Colonic mucosa (tissue), 4 donors: ENCODE results near the gene PHKB. TPM values are rescaled to one million over a fixed set of nuclear protein-coding genes. Genes with fewer than 3 reads are reported as not detected.

ENCODE experiments used
- DNase-seq: peaks from one replicate; pipeline ENCODE4 v3.0.0-alpha.2; 2020
- H3K27ac ChIP-seq: fragments of 200-600 bp; one replicate; pipeline ENCODE4 v1.8.0; 2021
- H3K27me3 ChIP-seq: fragments of 200-600 bp; one replicate; pipeline ENCODE4 v1.8.0; 2021
- H3K36me3 ChIP-seq: fragments of 200-600 bp; one replicate; pipeline ENCODE4 v1.8.0; 2021
- H3K4me1 ChIP-seq: fragments of 200-600 bp; one replicate; pipeline ENCODE4 v1.8.0; 2021; ENCODE audit warnings: mild to moderate bottlenecking
- H3K4me3 ChIP-seq: fragments of 200-600 bp; one replicate; pipeline ENCODE4 v1.8.0; 2021
- H3K9ac ChIP-seq, 2 donors: one replicate each; pipeline ENCODE4 v1.7.0; 2013; ENCODE audit warnings: control low read depth in 2 of 2, low read depth in 2 of 2, low read length in 2 of 2
- H3K9me3 ChIP-seq: fragments of 200-600 bp; one replicate; pipeline ENCODE4 v1.8.0; 2021
- CTCF ChIP-seq: fragments of 200-600 bp; IDR thresholded peaks from one replicate; pipeline ENCODE4 v1.8.0; 2022; ENCODE audit warnings: antibody characterized with exemption, mild to moderate bottlenecking
- intact Hi-C: fragments of 100-400 bp; cut with DNase I; formaldehyde crosslinking; loops from one replicate; pipeline ENCODE4 v1.14.1; 2022
- total RNA-seq, 2 donors: library from RNA; stranded (reverse); fragmentation: NEBNext Ultra II Directional in 1 of 2; extraction: Animal tissue kit (Norgen Biotek cat#: 25700) in 1 of 2; gene quantifications; one replicate each; pipeline ENCODE4 v1.2.1, GENCODE V29; 2021
- donor health status: healthy.
- donor health status: DM: no; HTN: no; CAD: no.
- donor health status: DM: no; HTN: no; CAD: no.

Gene PHKB
- total RNA-seq, 2 donors from 2014 or later, result 74.9 to 80.6 TPM

DNA sequence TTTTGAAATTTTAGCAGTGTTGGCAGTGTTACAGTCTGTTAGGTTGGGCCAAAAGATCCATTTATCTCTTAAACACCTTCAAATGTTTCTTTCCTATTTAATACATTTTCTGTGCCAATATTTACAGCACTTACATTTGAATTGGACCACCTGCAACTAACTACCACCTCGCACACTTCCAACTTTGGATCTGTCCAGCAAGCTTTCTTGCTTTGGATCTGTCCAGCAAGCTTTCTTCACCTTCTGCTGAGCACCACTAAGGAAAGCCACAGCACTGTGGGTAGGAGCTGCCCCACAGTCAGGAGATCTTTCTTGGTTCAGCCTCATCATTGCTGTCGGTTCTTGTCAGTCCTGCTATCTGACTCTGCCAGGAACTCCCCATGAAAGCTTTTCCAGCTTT lies 129.3 kb downstream of the PHKB start:
- intact Hi-C loops, result no loop called here
- TF ChIP-seq CTCF, result no peak
- Histone ChIP-seq H3K9me3 (no peaks in the 10 kb centered on the region), H3K9ac (no peak overlapping the region), H3K27me3 (no peaks in the 10 kb centered on the region), H3K36me3 (no peaks in the 10 kb centered on the region), H3K4me3 (no peak overlapping the region), H3K4me1 (no peaks in the 10 kb centered on the region), H3K27ac (no peak overlapping the region)
- DNase-seq, result no peak

- no peaks in the 10 kb centered on the region for H3K27me3 ChIP-seq
- H3K27ac ChIP-seq, result no peak overlapping the region
- H3K36me3 ChIP-seq, result no peaks in the 10 kb centered on the region
- intact Hi-C loops, result no loop called here
- no peaks in the 10 kb centered on the region for H3K9me3 ChIP-seq
- no peaks in the 10 kb centered on the region for H3K4me1 ChIP-seq
- no peak overlapping the region for H3K9ac ChIP-seq
- H3K4me3 ChIP-seq, result no peak overlapping the region
- no peak for TF ChIP-seq CTCF
- DNase-seq, result no peak
These were observed 131.1 kb downstream of the PHKB start for GRCh38 chr16:47592232-47592631.

- DNase-seq, result no peak
- Histone ChIP-seq H3K27me3 (no peaks in the 10 kb centered on the region), H3K4me3 (no peak overlapping the region), H3K36me3 (no peaks in the 10 kb centered on the region), H3K4me1 (no peaks in the 10 kb centered on the region), H3K9ac (no peak overlapping the region), H3K9me3 (no peaks in the 10 kb centered on the region), H3K27ac (no peak overlapping the region)
- no peak for TF ChIP-seq CTCF
- intact Hi-C loops, result no loop called here
These were observed 138.4 kb downstream of the PHKB start for GRCh38 chr16:47599512-47599911.

DNA sequence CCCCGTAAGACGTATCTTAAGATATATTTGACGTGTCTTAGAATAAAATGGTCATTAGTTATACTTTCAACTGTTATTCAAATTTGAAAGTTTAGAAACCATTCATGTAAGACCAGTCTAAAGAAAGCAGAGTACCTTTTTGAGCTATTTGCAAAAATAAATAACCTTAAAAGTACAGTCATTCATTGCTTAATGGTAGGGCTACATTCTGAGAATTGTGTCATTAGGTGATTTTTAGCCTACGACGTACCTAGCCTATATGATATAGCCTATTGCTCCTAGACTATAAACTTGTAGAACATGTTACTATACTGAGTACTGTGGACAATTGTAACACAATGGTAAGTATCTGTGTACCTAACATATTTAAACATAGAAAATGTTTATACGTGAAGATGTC lies 139.2 kb downstream of the PHKB start:
- Histone ChIP-seq H3K4me1 (no peaks in the 10 kb centered on the region), H3K36me3 (no peaks in the 10 kb centered on the region), H3K27ac (no peak overlapping the region), H3K27me3 (no peaks in the 10 kb centered on the region), H3K9ac (no peak overlapping the region), H3K9me3 (no peaks in the 10 kb centered on the region), H3K4me3 (no peak overlapping the region)
- no peak for TF ChIP-seq CTCF
- DNase-seq, result no peak
- intact Hi-C loops, result no loop called here

- Histone ChIP-seq H3K9me3 (no peaks in the 10 kb centered on the region), H3K9ac (no peak overlapping the region), H3K4me3 (no peak overlapping the region), H3K4me1 (no peaks in the 10 kb centered on the region), H3K27ac (no peak overlapping the region), H3K36me3 (no peaks in the 10 kb centered on the region), H3K27me3 (no peaks in the 10 kb centered on the region)
- no peak for TF ChIP-seq CTCF
- intact Hi-C loops, result no loop called here
- no peak for DNase-seq
These were observed 143.2 kb downstream of the PHKB start for GRCh38 chr16:47604306-47604705.

- no peak for TF ChIP-seq CTCF
- intact Hi-C loops, result no loop called here
- no peaks in the 10 kb centered on the region for H3K36me3 ChIP-seq
These were observed 149.9 kb downstream of the PHKB start for GRCh38 chr16:47611042-47611441.

More at GRCh38 chr16:47611042-47611441, 149.9 kb downstream of the PHKB start:
- DNase-seq, result no peak
- Histone ChIP-seq H3K4me3 (no peak overlapping the region), H3K9ac (no peak overlapping the region), H3K4me1 (no peaks in the 10 kb centered on the region), H3K27me3 (no peaks in the 10 kb centered on the region), H3K9me3 (no peaks in the 10 kb centered on the region), H3K27ac (no peak overlapping the region)
